Dermis blood vessel endothelial cell (primary cell): ENCODE data around the gene NEURL2. TPM values are rescaled to one million over a fixed set of nuclear protein-coding genes. Genes with fewer than 3 reads are reported as not detected.

Experiments used
- DNase-seq: peaks from one replicate; pipeline ENCODE4 v3.0.0; 2010
- total RNA-seq: library from RNA; depleted of rRNA; stranded (reverse); fragments of >200 nt; gene quantifications from 2 replicates; pipeline ENCODE4 v1.2.3, GENCODE V29; 2014

Gene NEURL2
- total RNA-seq, 1 donor from 2014 or later = 4.4 TPM

DNA sequence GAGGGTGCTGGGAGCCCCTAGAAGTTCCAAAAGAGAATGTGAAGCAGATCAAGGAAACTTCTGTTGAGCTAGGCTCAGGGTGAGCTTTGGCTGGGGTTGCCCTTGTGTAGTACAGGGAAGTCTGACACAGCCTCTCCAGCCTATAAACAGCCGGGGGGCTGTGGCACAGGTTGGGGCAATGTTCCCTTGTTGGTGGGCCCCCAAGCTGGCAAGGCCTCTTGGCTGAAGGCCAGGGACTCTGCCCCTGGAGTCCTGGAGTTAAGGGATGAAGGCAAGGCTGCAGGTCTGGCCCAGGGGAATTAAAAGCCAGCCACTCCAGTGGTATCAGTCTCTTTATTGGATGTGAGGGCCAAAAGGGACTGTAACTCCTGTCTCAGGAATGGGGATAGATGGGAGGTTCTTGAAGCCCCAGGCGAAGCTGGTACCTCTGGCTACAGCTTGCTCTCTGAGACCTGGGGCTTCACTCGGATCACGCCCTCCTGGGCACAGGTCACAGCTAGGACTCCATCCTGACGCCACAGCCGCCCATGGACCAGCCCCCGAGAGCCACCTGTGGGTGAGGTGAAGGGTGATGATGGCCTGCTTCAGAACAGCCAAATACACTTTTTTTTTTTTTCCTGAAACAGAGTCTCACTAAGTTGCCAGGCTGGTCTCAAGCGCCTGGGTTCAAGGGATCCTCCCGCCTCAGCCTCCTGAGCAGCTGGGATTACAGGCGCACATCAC lies 49.4 kb downstream of the NEURL2 start:
- DNase-seq = no peak

DNA sequence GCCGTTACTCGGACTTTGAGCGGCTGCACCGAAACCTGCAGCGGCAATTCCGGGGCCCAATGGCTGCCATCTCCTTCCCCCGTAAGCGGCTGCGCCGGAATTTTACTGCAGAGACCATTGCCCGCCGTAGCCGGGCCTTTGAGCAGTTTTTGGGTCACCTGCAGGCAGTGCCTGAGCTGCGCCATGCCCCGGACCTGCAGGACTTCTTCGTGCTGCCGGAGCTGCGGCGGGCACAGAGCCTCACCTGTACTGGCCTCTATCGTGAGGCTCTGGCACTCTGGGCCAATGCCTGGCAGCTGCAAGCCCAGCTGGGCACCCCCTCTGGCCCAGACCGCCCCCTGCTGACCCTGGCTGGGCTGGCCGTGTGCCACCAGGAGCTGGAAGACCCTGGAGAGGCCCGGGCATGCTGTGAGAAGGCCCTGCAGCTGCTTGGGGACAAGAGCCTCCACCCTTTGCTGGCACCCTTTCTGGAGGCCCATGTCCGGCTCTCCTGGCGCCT lies 50.3 kb downstream of the NEURL2 start:
- DNase-seq = no peak

Other genes starting within 250 kb of the NEURL2 start
- gene WFDC11, start 221.0 kb downstream of the NEURL2 start, total RNA-seq = not detected in 2 replicates
- gene WFDC13, start 189.2 kb downstream of the NEURL2 start, total RNA-seq = not detected in 2 replicates
- gene WFDC10B, start 186.2 kb downstream of the NEURL2 start, total RNA-seq = not detected in 2 replicates
- not detected in 2 replicates for gene SPINT4, start 168.9 kb downstream of the NEURL2 start, total RNA-seq
- not detected in 2 replicates for gene WFDC3, start 99.3 kb downstream of the NEURL2 start, total RNA-seq
- gene DNTTIP1, start 99.3 kb downstream of the NEURL2 start, total RNA-seq = 9.2 and 13.8 TPM in 2 replicates
- gene UBE2C, start 78.6 kb downstream of the NEURL2 start, total RNA-seq = 9.9 and 30.2 TPM in 2 replicates
- gene TNNC2, start 63.9 kb downstream of the NEURL2 start, total RNA-seq = not detected in 2 replicates
- gene SNX21, start 57.4 kb downstream of the NEURL2 start, total RNA-seq = 22.6 and 35.7 TPM in 2 replicates
- gene ACOT8, start 33.8 kb downstream of the NEURL2 start, total RNA-seq = 28.7 and 42.5 TPM in 2 replicates
- 8.7 and 11.9 TPM in 2 replicates for gene ZSWIM3, start 33.6 kb downstream of the NEURL2 start, total RNA-seq
- gene ZSWIM1, start 10.0 kb downstream of the NEURL2 start, total RNA-seq = 4.1 and 5.4 TPM in 2 replicates
- gene SPATA25, start 3.6 kb downstream of the NEURL2 start, total RNA-seq = 1.0 and 1.2 TPM in 2 replicates
- 47.8 and 48.1 TPM in 2 replicates for gene CTSA, start 127 bp upstream of the NEURL2 start, total RNA-seq
- gene PLTP, start 20.9 kb upstream of the NEURL2 start, total RNA-seq = 2.4 and 5.4 TPM in 2 replicates
- 13.3 and 16.2 TPM in 2 replicates for gene PCIF1, start 43.5 kb upstream of the NEURL2 start, total RNA-seq
- gene ZNF335, start 81.0 kb upstream of the NEURL2 start, total RNA-seq = 14.8 and 17.4 TPM in 2 replicates
- gene MMP9, start 117.7 kb upstream of the NEURL2 start, total RNA-seq = not detected in 2 replicates
- 0.17 and 0.47 TPM in 2 replicates for gene SLC12A5, start 138.0 kb upstream of the NEURL2 start, total RNA-seq
- gene NCOA5, start 198.8 kb upstream of the NEURL2 start, total RNA-seq = 16.7 and 18.6 TPM in 2 replicates
- gene CD40, start 227.1 kb upstream of the NEURL2 start, total RNA-seq = 19.4 and 21.3 TPM in 2 replicates